H9 (cell line): ENCODE data around the gene TNFRSF19. TPM values are rescaled to one million over a fixed set of nuclear protein-coding genes. Genes with fewer than 3 reads are reported as not detected.

Experiments used
- DNase-seq: peaks from one replicate; pipeline ENCODE4 v3.0.0-alpha.2; 2017
- H2AFZ ChIP-seq: one replicate; pipeline ENCODE4 v1.6.1; 2013; ENCODE audit warnings: mild to moderate bottlenecking, low read length, control low read depth, moderate library complexity
- H2AK5ac ChIP-seq: 2 replicates; pipeline ENCODE4 v1.6.1; 2013; ENCODE audit warnings: low read length, control low read depth, mixed read lengths; ENCODE audit not compliant: insufficient read length
- H2BK120ac ChIP-seq: one replicate; pipeline ENCODE4 v1.6.1; 2013; ENCODE audit warnings: low read depth, mild to moderate bottlenecking, low read length, control low read depth, inconsistent platforms; ENCODE audit not compliant: poor library complexity, severe bottlenecking
- H2BK12ac ChIP-seq: 2 replicates; pipeline ENCODE4 v1.6.1; 2013; ENCODE audit warnings: low read length, control low read depth, mixed read lengths, low read depth; ENCODE audit not compliant: insufficient read length
- H2BK15ac ChIP-seq: 2 replicates; pipeline ENCODE4 v1.6.1; 2013; ENCODE audit warnings: low read depth, low read length, control low read depth
- H2BK20ac ChIP-seq: one replicate; pipeline ENCODE4 v1.6.1; 2013; ENCODE audit warnings: low read depth, mild to moderate bottlenecking, low read length, control low read depth, inconsistent platforms; ENCODE audit not compliant: poor library complexity, severe bottlenecking
- H2BK5ac ChIP-seq: 2 replicates; pipeline ENCODE4 v1.6.1; 2013; ENCODE audit warnings: low read length, control low read depth, mixed read lengths; ENCODE audit not compliant: insufficient read length
- H3K14ac ChIP-seq: 2 replicates; pipeline ENCODE4 v1.6.1; 2013; ENCODE audit warnings: low read length, control low read depth; ENCODE audit not compliant: insufficient read depth
- H3K18ac ChIP-seq: 2 replicates; pipeline ENCODE4 v1.6.1; 2013; ENCODE audit warnings: low read depth, mild to moderate bottlenecking, mixed read lengths, low read length, control low read depth; ENCODE audit not compliant: insufficient read length
- H3K23ac ChIP-seq: 2 replicates; pipeline ENCODE4 v1.6.1; 2013; ENCODE audit warnings: low read length, control low read depth, mixed read lengths, low read depth; ENCODE audit not compliant: insufficient read length
- H3K23me2 ChIP-seq: 2 replicates; pipeline ENCODE4 v1.6.1; 2013; ENCODE audit warnings: low read depth, mild to moderate bottlenecking, mixed read lengths, low read length, control low read depth; ENCODE audit not compliant: insufficient read length, poor library complexity, severe bottlenecking
- H3K27ac ChIP-seq: 2 replicates; pipeline ENCODE4 v1.5.1; 2013; ENCODE audit warnings: low read length, control low read depth, mixed read lengths, low read depth; ENCODE audit not compliant: insufficient read length
- H3K27me3 ChIP-seq: 2 replicates; pipeline ENCODE4 v1.6.1; 2013; ENCODE audit warnings: low read length, control low read depth, inconsistent platforms; ENCODE audit not compliant: insufficient read depth
- H3K4ac ChIP-seq: 2 replicates; pipeline ENCODE4 v1.6.1; 2013; ENCODE audit warnings: low read depth, mild to moderate bottlenecking, control low read depth, inconsistent platforms, low read length, moderate library complexity
- H3K4me1 ChIP-seq: 2 replicates; pipeline ENCODE4 v1.6.1; 2013; ENCODE audit warnings: low read length, control low read depth, inconsistent platforms; ENCODE audit not compliant: insufficient read depth
- H3K4me2 ChIP-seq: 2 replicates; pipeline ENCODE4 v1.6.1; 2013; ENCODE audit warnings: low read length, control low read depth, mixed read lengths; ENCODE audit not compliant: insufficient read length, insufficient read depth
- H3K56ac ChIP-seq: 2 replicates; pipeline ENCODE4 v1.6.1; 2013; ENCODE audit warnings: low read depth, mild to moderate bottlenecking, mixed read lengths, low read length, control low read depth; ENCODE audit not compliant: insufficient read length
- H3K79me1 ChIP-seq: 2 replicates; pipeline ENCODE4 v1.6.1; 2013; ENCODE audit warnings: low read depth, mild to moderate bottlenecking, moderate library complexity, low read length, control low read depth, inconsistent platforms; ENCODE audit not compliant: insufficient read depth, poor library complexity, severe bottlenecking
- H3K79me2 ChIP-seq: 2 replicates; pipeline ENCODE4 v1.6.1; 2013; ENCODE audit warnings: low read length, control low read depth, inconsistent platforms; ENCODE audit not compliant: insufficient read depth
- H3K9ac ChIP-seq: 2 replicates; pipeline ENCODE4 v1.6.1; 2013; ENCODE audit warnings: low read length, control low read depth, mixed read lengths; ENCODE audit not compliant: insufficient read length; ENCODE audit errors: extremely low read depth
- H3K9me3 ChIP-seq: one replicate; pipeline ENCODE4 v1.6.1; 2013; ENCODE audit warnings: low read depth, low read length, inconsistent platforms; ENCODE audit not compliant: control insufficient read depth
- H3T11ph ChIP-seq: one replicate; pipeline ENCODE4 v1.6.1; 2013; ENCODE audit warnings: mild to moderate bottlenecking, low read length, control low read depth, inconsistent platforms
- H4K20me1 ChIP-seq: one replicate; pipeline ENCODE4 v1.6.1; 2013; ENCODE audit not compliant: control insufficient read depth, insufficient read length, insufficient read depth
- H4K5ac ChIP-seq: 2 replicates; pipeline ENCODE4 v1.6.1; 2013; ENCODE audit warnings: low read depth, mild to moderate bottlenecking, mixed read lengths, low read length, control low read depth; ENCODE audit not compliant: insufficient read length
- H4K8ac ChIP-seq: replicated peaks from 2 replicates; pipeline ENCODE4 v1.6.1; 2013; ENCODE audit warnings: low read length, control low read depth, mixed read lengths, low read depth; ENCODE audit not compliant: insufficient read length
- H4K91ac ChIP-seq: 2 replicates; pipeline ENCODE4 v1.6.1; 2013; ENCODE audit warnings: low read depth, mild to moderate bottlenecking, moderate library complexity, mixed read lengths, low read length, control low read depth; ENCODE audit not compliant: insufficient read length
- H3K27ac Mint-ChIP-seq, 3 experiments: 2 replicates in 2 of 3; 3 replicates in 1 of 3; pipeline ENCODE4 v1.8.0; 2020 to 2021; ENCODE audit warnings: mixed read lengths in 3 of 3, mild to moderate bottlenecking in 1 of 3, moderate library complexity in 1 of 3
- H3K27me3 Mint-ChIP-seq: 2 replicates; pipeline ENCODE4 v1.8.0; 2021; ENCODE audit warnings: low read depth, mild to moderate bottlenecking, moderate library complexity, mixed read lengths
- H3K36me3 Mint-ChIP-seq, 3 experiments: 2 replicates in 2 of 3; 3 replicates in 1 of 3; pipeline ENCODE4 v1.8.0; 2020 to 2021; ENCODE audit warnings: low read depth in 3 of 3, mixed read lengths in 3 of 3; ENCODE audit not compliant: insufficient read depth in 1 of 3
- H3K4me1 Mint-ChIP-seq, 2 experiments: 2 replicates each; pipeline ENCODE4 v1.8.0; 2020; ENCODE audit warnings: mixed read lengths in 2 of 2
- H3K4me3 Mint-ChIP-seq, 2 experiments: 2 replicates in 1 of 2; 3 replicates in 1 of 2; pipeline ENCODE4 v1.8.0; 2020 to 2021; ENCODE audit warnings: mild to moderate bottlenecking in 2 of 2, mixed read lengths in 2 of 2, moderate library complexity in 1 of 2
- H3K9me3 Mint-ChIP-seq, 2 experiments: 2 replicates in 1 of 2; 3 replicates in 1 of 2; pipeline ENCODE4 v1.8.0; 2020; ENCODE audit warnings: mild to moderate bottlenecking in 2 of 2, mixed read lengths in 2 of 2, moderate library complexity in 1 of 2
- WGBS: extraction: QIAGEN DNeasy Blood & Tissue Kit; methylation state at CpG from one replicate; pipeline ENCODE4 v1.1.7; 2013; ENCODE audit warnings: missing lambda C conversion rate, low lambda C conversion rate, mixed read lengths; ENCODE audit not compliant: insufficient read length; ENCODE audit errors: extremely low coverage; 5-methylcytosine and 5-hydroxymethylcytosine counted together
- total RNA-seq: library from RNA; stranded (reverse); gene quantifications from 2 replicates; pipeline ENCODE4 v1.2.1, GENCODE V29; 2021
- TF ChIP-seq, protein P1 (sequence below): fragments of 200-600 bp; sonication (generic); conservative IDR thresholded peaks from 3 replicates; pipeline ENCODE4 v1.8.0; 2021; ENCODE audit warnings: antibody characterized with exemption, mild to moderate bottlenecking

TNFRSF19 gene
- total RNA-seq, 1 experiment from 2014 or later, result 2.7 TPM

DNA sequence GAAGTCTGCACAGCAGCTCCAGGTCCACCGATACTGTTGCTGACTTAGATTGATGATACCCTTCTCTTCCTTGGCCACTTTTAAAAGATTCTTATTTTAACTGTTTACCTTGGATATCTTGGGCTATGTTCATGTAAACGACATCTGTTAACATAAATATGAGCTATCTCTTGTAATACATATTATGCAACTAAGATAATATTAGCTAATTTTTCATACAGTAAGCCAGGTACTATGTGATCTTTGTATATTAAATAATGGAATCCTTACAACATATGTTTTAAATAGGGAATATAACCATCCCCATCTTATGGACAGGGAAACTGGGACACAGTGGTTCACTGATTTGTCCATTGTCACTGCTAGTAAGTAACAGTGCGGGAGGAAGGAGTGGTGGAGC is 37.9 kb downstream of the TNFRSF19 start:
- Histone ChIP-seq H3K79me1 (no peaks in the 10 kb centered on the region), H3K27me3 (no peaks in the 10 kb centered on the region), H3K4me1 (0 out of 2 replicates have a peak, but pooled peaks cover 9% of the 10 kb centered on the region), H3K4ac (no peak overlapping the region), H3K9me3 (no peaks in the 10 kb centered on the region), H3K27ac (no peak overlapping the region), H2BK15ac (no peak overlapping the region), H3T11ph (no peak overlapping the region), H2AK5ac (no peak overlapping the region), H3K56ac (no peak overlapping the region), H4K5ac (no peak overlapping the region), H2BK20ac (no peak overlapping the region), H4K8ac (no peak overlapping the region), H2BK12ac (no peak overlapping the region), H3K18ac (no peak overlapping the region), H3K4me2 (no peak overlapping the region), H3K23ac (no peak overlapping the region), H2AFZ (no peak overlapping the region), H4K20me1 (no peaks in the 10 kb centered on the region), H2BK5ac (no peak overlapping the region), H4K91ac (no peak overlapping the region), H3K23me2 (no peaks in the 10 kb centered on the region), H3K79me2 (no peaks in the 10 kb centered on the region), H2BK120ac (no peak overlapping the region), H3K14ac (no peak overlapping the region), H3K9ac (no peak overlapping the region)
- peaks cover 16% of the 10 kb centered on the region in 2 experiments for H3K4me1 Mint-ChIP-seq
- DNase-seq, result no peak
- H3K36me3 Mint-ChIP-seq, result no peaks in the 10 kb centered on the region
- H3K4me3 Mint-ChIP-seq, result no peak overlapping the region
- no CpG with 5 or more reads among the region's 3 CpGs for WGBS
- H3K27ac Mint-ChIP-seq, result no peak overlapping the region
- no peaks in the 10 kb centered on the region for H3K27me3 Mint-ChIP-seq
- TF ChIP-seq, protein P1, sequence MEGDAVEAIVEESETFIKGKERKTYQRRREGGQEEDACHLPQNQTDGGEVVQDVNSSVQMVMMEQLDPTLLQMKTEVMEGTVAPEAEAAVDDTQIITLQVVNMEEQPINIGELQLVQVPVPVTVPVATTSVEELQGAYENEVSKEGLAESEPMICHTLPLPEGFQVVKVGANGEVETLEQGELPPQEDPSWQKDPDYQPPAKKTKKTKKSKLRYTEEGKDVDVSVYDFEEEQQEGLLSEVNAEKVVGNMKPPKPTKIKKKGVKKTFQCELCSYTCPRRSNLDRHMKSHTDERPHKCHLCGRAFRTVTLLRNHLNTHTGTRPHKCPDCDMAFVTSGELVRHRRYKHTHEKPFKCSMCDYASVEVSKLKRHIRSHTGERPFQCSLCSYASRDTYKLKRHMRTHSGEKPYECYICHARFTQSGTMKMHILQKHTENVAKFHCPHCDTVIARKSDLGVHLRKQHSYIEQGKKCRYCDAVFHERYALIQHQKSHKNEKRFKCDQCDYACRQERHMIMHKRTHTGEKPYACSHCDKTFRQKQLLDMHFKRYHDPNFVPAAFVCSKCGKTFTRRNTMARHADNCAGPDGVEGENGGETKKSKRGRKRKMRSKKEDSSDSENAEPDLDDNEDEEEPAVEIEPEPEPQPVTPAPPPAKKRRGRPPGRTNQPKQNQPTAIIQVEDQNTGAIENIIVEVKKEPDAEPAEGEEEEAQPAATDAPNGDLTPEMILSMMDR, result no peak
- no peaks in the 10 kb centered on the region for H3K9me3 Mint-ChIP-seq
